GM12875 (cell line): ENCODE measurements around the gene CBARP.

Source experiments
- H3K4me3 ChIP-seq: one replicate; pipeline ENCODE4 v1.5.1; 2011; ENCODE audit warnings: low read depth, low read length, control low read depth
- CTCF ChIP-seq: IDR thresholded peaks from 2 replicates; pipeline ENCODE4 v1.5.1; 2011; ENCODE audit warnings: low read depth, mild to moderate bottlenecking, control low read depth, inconsistent platforms, low read length, moderate library complexity, borderline replicate concordance; ENCODE audit not compliant: insufficient read depth

The CBARP gene

GRCh38 chr19:1238369-1239303, 831 bp upstream of the CBARP start:
- H3K4me3 ChIP-seq = no peak overlapping the region
- no peak for TF ChIP-seq CTCF

GRCh38 chr19:1237027-1237659, 662 bp downstream of the CBARP start:
- peak overlapping the region; percentile 41 for H3K4me3 ChIP-seq
- TF ChIP-seq CTCF = no peak

- no peak for TF ChIP-seq CTCF
- no peak overlapping the region for H3K4me3 ChIP-seq
Observed at GRCh38 chr19:1236576-1236975, 1.2 kb downstream of the CBARP start.

- TF ChIP-seq CTCF = no peak
- H3K4me3 ChIP-seq = no peak overlapping the region
Observed at GRCh38 chr19:1235625-1236538, 1.9 kb downstream of the CBARP start.

- no peak for TF ChIP-seq CTCF
Observed at GRCh38 chr19:1234955-1235380, 2.8 kb downstream of the CBARP start.

GRCh38 chr19:1234051-1234954, 3.5 kb downstream of the CBARP start:
- no peak for TF ChIP-seq CTCF
- no peak overlapping the region for H3K4me3 ChIP-seq

More at GRCh38 chr19:1234955-1235380, 2.8 kb downstream of the CBARP start:
- H3K4me3 ChIP-seq = no peak overlapping the region
